Stimulated activated CD8-positive, alpha-beta memory T cell treated with anti-CD3 and anti-CD28 coated beads, Interleukin-4, amount 100 ng/mL, for 24 hours (primary cell): ENCODE results near the gene IGF2R.
"Not testable (repeated sequence)": the region's sequence is repeated elsewhere in the genome, so short reads cannot be mapped to it uniquely, and the experiment has no call there.

Source experiments
- DNase-seq: peaks from one replicate; pipeline ENCODE4 v3.0.0-alpha.2; 2020; ENCODE audit warnings: low read depth

Gene IGF2R

DNA sequence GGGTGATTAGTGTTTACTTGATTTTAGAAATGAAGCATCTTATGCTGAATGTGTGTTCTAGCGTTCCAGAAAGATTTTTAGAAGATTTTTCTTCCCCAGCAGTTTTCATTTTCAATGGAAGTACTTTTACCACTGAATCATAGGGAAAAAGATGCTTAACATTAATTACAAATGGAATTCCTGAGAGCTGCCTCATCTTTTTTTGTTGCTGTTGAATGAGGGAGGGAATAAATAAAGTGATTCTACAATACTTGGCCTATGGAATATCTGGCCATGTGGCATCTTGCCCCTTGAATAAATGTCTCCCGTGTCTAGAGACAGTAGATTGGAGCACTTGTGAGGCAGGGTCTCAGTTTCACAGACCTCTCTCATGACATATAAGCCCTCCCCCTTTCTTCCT is 108.6 kb downstream of the IGF2R start:
- DNase-seq: no peak

- no peak for DNase-seq
Measured at GRCh38 chr6:160078883-160079685, 110.2 kb downstream of the IGF2R start.

DNA sequence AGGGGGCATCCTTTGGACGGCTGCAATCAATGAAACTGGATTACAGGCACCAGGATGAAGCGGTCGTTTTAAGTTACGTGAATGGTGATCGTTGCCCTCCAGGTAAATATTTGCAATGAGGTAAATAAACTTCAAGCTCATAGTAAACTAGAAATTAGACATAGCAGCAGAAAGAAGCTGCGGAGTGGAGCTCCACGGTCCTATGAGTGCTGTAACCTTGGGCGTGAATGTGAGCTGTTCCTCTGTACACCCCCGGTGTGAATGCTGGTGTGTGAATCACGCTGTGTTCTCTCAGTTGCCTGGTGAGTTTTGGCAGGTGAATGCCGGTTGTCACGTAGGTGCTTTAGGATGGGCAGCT is 110.8 kb downstream of the IGF2R start:
- no peak for DNase-seq

- no peak for DNase-seq
Measured at GRCh38 chr6:160080097-160080496, 111.2 kb downstream of the IGF2R start.

DNA sequence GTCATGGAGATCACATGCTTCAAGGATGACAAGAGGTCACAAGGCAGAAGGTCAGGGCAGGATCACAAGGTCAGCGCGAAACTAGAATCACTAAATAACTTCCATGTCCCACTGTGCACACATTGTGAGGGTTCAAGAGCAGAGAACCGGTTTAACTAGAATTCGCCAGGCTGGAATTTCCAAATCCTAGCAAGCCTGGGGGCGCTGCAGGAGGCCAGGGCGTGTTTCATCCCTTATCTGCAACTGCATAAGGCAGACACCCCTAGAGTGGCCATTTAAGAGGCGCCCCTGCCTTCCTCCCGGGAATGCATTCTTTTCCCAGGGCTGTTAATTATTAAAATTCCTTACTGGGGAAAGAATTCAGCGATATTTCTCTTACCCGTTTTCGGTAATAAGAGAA is 112.5 kb downstream of the IGF2R start:
- DNase-seq: no peak

DNA sequence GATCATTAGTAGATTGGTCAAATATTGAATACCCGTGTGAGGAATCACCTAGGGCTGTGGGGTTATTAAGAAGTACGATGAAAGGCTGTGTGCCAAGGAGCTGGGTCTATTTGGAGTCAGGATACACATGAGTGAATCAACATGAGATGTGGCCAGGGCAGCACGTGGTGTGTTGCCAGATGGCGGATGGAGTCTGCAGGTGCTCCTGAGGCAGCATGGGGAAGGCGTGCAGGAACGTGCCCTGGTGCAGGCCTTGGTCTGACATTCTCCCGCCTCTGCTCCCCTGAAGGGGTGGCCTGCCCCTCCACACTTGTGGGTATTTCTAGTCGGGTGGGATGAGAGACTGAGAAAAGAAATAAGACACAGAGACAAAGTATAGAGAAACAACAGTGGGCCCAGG is 113.7 kb downstream of the IGF2R start:
- DNase-seq: no peak

DNA sequence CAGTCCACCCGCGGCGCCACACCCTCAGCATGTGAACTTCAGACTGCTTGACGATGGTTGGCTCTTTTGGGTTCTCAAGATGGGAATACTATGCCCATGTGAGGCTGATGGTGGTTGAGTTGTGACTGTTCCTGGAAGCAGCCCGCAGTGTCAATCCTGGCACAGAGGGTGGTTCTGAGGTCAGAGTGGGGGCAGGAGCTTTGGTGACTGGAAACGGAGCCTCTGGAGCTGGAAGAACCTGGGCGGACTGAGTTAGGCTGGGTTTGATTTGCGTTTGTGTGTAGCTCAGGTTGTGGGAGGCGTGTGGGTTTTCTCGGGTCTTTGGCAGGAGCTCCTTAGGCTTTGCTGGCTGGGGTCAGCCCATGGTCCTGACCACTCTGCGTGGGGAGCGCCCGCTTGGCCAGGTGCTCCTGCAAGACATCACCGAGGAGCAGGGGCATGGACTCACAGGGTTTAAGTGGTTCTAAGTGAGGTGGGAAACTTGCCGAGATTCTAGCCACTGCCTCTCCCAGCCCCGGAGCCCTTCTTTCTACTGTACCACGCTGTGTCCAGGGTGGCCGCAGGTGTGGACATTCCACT is 115.4 kb downstream of the IGF2R start:
- DNase-seq: no peak

- no peak for DNase-seq
Measured at GRCh38 chr6:160085226-160085625, 116.3 kb downstream of the IGF2R start.

DNA sequence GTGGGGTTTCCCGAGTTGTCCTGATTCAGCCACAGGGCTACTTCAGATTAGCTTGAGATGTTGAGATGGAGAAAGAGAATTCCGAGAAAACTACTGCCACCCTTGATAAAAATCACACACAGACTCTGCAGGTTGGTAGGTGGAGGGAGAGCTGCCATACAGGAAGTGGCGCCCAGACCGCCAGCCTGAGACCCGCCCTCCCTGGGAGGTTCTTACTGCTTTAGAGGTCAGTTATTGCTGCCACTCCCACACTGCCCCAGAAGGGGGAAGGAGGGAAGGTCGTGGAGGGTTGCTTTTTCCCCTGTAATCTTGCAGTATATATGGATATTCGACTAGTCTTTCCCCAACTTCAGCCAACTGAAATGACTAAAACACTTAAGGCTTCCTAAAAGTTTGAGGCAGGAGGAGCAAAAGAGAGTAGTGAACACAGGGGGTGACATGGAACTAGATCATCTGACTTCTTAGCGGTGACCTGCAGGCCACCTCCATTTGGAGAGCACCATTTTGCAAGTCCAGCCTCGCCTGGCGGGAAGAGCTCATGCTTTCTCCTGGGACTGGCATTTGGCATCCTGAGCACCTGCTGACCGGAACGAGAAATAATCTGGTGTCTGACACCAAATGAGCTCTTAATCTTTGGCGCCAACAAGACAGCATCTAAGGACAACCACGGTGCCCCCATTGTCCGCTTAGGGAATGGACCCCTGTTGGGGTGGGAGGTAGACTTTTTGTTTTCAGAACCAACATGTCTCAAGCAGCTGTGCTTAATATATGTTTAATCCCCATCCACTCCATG is 117.0 kb downstream of the IGF2R start:
- DNase-seq: no peak

DNA sequence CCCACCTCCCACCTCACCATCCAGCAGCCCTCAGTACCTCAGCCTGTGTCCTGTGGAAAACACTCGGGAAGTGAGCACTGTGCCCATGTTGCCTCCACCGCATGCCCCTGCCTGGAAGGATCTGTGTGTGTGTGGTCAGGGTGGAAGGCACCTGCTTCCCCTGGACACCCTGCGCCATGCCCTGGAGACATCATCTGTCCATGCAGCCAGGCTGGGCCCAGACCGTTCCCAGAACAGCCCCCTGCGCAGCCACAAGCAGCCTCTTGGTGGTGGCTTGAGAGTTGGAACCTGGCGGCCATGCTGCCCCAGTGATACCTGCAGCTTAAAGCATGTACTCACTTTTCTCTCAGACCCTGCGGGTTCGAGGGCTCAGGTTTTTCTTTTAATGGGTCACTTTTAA is 117.9 kb downstream of the IGF2R start:
- DNase-seq: no peak

GRCh38 chr6:160088069-160088783 is 119.3 kb downstream of the IGF2R start:
- DNase-seq: no peak

- DNase-seq: no peak
Measured at GRCh38 chr6:160088784-160089533, 120.1 kb downstream of the IGF2R start.

GRCh38 chr6:160089534-160089897 is 120.6 kb downstream of the IGF2R start:
- no peak for DNase-seq

DNA sequence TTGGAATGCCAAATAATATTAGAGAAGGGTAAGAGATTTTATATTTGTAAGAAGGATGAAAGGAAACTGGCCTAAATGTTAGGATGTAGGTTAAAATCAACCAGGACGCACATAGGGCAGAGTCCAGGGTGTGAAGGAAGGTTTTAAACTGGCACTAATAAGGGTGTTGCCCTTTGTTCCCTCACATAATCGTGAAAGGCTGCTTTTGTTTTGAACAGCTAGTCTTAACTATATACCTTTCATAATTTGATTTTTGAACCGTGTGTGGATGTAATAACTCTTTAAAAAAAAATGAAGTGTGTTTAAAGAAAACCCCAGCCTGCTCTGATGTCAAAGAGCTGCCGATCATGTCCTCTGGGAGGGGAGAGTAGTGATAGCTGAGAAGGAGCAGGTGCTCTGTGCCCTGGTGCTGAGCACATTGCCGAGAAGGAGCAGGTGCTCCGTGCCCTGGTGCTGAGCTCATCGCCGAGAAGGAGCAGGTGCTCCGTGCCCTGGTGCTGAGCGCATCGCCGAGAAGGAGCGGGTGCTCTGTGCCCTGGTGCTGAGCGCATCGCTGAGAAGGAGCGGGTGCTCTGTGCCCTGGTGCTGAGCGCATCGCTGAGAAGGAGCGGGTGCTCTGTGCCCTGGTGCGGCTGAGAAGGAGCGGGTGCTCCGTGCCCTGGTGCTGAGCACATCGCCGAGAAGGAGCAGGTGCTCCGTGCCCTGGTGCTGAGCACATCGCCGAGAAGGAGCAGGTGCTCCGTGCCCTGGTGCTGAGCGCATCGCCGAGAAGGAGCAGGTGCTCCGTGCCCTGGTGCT is 121.8 kb downstream of the IGF2R start:
- not testable (repeated sequence) for DNase-seq

DNA sequence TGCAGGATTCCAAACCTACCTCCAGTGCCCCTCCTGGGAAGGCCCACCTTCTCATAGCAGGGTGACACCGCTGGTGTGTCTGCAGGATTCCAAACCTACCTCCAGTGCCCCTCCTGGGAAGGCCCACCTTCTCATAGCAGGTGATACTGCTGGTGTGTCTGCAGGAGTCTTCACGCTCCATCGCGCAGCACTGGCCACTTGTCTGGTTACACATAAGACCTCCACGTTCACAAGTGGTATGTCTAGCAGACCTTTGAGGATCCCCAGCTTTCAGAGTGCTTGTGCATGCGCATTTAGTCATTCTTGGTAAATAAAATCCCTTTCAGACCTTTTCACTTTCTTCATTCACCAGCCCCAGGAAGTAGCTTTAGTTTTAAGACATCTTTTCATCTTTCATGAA is 123.3 kb downstream of the IGF2R start:
- not testable (repeated sequence) for DNase-seq

DNA sequence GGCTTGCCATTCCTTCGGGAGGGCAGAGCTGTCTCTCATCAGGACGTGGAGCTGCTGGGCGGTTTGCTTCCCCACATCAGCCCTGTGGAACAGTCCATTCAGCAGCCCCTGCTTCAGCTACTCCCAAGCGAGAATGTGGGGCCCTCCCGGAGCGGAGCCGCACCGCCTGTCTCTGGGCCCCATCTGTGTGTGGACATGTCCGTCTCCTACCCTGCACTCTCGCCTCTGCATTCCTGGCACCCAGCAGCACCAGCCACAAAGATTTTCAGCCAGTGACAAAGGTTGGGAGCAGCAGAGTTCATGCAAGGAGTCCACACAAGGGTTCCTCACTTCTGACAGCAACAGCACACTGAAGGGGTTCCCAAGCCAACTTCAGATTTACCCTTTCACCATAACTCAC is 123.7 kb downstream of the IGF2R start:
- DNase-seq: no peak

- DNase-seq: no peak
Measured at GRCh38 chr6:160093061-160093460, 124.2 kb downstream of the IGF2R start.

DNA sequence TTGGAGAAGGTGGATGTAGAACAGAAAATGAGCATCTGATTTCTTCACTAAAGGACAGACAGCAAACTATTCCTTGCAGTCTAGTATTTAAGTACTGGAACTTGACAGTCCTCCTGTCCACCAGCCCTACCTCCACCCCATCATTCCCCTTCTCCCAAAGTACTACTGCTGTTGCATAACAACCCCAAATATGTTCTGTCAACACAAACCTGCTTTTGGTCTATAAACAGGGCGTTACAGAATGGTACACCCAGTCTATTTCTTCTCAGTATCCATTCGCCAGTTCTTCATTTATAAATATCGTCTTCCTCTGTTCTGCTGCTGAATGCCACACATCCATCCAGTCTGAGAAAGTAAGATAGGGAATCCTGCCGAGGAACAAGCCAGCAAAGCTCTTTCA is 125.1 kb downstream of the IGF2R start:
- DNase-seq: no peak

DNA sequence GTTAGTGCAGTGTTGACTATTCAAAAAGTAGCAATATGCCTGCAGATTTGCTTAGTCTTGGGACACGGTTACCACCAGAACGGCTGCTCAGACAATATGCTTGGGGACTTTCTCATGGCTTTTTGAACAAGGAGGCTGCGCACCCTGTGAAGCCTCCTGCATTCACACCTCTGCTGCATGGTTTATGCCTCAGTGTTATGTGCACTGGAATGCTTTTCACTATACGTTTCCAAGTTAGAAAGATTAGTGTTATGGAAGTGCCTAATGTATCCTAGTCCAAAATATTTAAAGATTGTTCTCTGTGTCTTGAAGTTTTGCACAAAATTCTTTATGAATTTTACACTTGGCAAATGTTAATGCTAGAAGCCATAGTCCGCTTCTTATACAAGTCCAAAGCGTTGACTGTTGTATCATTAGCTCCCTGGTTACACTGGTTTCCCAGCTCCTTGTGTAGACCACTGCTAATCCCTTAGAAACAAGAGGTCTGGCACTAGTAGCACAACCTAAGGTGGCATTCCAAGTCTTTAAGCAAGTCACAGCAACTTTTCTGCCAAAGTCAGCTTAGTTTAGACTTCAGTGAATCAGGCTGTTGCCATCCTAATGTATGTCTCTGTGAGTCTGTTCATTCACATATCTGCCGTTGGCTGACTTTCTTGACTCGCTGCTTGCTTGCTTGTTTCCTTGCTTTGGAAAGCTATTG is 126.4 kb downstream of the IGF2R start:
- no peak for DNase-seq
